Measurements from ENCODE around the gene VPS51.

GRCh38 chr11:65051398-65051858, 44.6 kb upstream of the VPS51 start:
- TF ChIP-seq POLR2A (IDR thresholded peaks at IDR 0.05; ENCODE audit: low read length) (no peak), GATA1 (IDR thresholded peaks at IDR 0.05; ENCODE audit: low read depth, low read length) (no peak)
